Measurements from ENCODE around the gene KIAA1328.

DNA sequence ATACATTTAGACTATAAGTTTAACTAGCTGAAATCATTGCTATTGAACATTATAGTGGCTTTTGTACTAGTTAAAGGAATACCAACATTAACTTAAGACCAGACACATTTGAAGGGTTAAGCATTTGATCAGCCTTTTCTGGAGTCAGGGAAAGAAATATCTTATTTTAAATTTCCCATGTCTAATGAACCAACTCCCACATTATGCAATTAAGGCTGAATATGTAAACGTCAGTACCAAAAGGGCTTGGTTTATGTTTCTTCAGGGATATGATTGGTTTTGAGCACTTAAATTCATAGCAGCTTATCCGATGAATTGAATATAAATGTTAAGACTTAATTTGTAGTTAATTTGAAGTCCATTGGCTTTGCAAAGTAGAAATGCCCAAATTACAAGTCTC lies 344.5 kb downstream of the KIAA1328 start:
- TF ChIP-seq, protein P1, sequence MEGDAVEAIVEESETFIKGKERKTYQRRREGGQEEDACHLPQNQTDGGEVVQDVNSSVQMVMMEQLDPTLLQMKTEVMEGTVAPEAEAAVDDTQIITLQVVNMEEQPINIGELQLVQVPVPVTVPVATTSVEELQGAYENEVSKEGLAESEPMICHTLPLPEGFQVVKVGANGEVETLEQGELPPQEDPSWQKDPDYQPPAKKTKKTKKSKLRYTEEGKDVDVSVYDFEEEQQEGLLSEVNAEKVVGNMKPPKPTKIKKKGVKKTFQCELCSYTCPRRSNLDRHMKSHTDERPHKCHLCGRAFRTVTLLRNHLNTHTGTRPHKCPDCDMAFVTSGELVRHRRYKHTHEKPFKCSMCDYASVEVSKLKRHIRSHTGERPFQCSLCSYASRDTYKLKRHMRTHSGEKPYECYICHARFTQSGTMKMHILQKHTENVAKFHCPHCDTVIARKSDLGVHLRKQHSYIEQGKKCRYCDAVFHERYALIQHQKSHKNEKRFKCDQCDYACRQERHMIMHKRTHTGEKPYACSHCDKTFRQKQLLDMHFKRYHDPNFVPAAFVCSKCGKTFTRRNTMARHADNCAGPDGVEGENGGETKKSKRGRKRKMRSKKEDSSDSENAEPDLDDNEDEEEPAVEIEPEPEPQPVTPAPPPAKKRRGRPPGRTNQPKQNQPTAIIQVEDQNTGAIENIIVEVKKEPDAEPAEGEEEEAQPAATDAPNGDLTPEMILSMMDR (IDR thresholded peaks at IDR 0.05; ENCODE audit: insufficient read depth, low read length, poor library complexity, severe bottlenecking): no peak
- no peak for TF ChIP-seq EZH2phosphoT487 (conservative IDR thresholded peaks at IDR 0.05; ENCODE audit: low read length)
